K562 (cell line): ENCODE measurements around the gene WBP1L. TPM values are rescaled to one million over a fixed set of nuclear protein-coding genes. Genes with fewer than 3 reads are reported as not detected.
A peak's percentile ranks its signal among the peaks of the same experiment; 100 is the strongest.

ENCODE experiments used
- ATAC-seq: fragments of 200-7000 bp; cut with Tn5 transposase; 3 replicates; pipeline ENCODE4 v1.9.1; 2020; ENCODE audit warnings: moderate library complexity
- BruUV-seq: library from RNA; stranded (reverse); fragments of 400-500 nt; replicated peaks from 2 replicates; lab custom pipeline; 2021; lab: Mats Ljungman, UMichigan
- CTCF ChIA-PET: fragments of 300-600 bp; formaldehyde crosslinking; extraction: SDS; loops from one replicate; lab custom pipeline; 2021; ENCODE audit warnings: low intra/inter-chr PET ratio; lab: Yijun Ruan, JAX
- POLR2A ChIA-PET: fragments of 300-600, 350-650 bp; sonication (Branson Sonifier 250); formaldehyde crosslinking; extraction: SDS; loops from one replicate; lab custom pipeline; 2021; ENCODE audit warnings: antibody characterized with exemption, inconsistent platforms; lab: Yijun Ruan, JAX
- DNase-seq, 4 experiments: peaks; one replicate each; pipeline versions ENCODE4 v3.0.0 to v3.0.0-alpha.2; 2011 to 2018; ENCODE audit warnings: low spot score in 3 of 4, mixed read lengths in 3 of 4; ENCODE audit errors: extremely low read depth in 1 of 4
- FAIRE-seq: peaks from 2 replicates; lab custom pipeline; 2011; peaks lifted over from hg19 to GRCh38; lab: Jason Lieb, UNC
- H2AFZ ChIP-seq: 2 replicates; pipeline ENCODE4 v1.6.0; 2011; ENCODE audit warnings: low read depth, low read length, control low read depth, inconsistent platforms
- H3K27ac ChIP-seq: fragments of 200-600 bp; 3 replicates; pipeline ENCODE4 v1.8.0; 2011; ENCODE audit warnings: low read depth, mild to moderate bottlenecking, control low read depth, inconsistent platforms, low read length, moderate library complexity, mixed read lengths; ENCODE audit errors: extremely low read depth
- H3K27me3 ChIP-seq, 2 experiments: fragments of 300-600 bp in 1 of 2; 2 replicates in 1 of 2; 3 replicates in 1 of 2; pipeline versions ENCODE4 v1.6.0 to v1.8.0; 2011; ENCODE audit warnings: inconsistent platforms in 2 of 2, low read length in 2 of 2, mild to moderate bottlenecking in 1 of 2, mixed read lengths in 1 of 2, moderate library complexity in 1 of 2; ENCODE audit not compliant: control insufficient read depth in 2 of 2, insufficient read depth in 2 of 2
- H3K36me3 ChIP-seq: fragments of 300-600 bp; 3 replicates; pipeline ENCODE4 v1.8.0; 2011; ENCODE audit warnings: mild to moderate bottlenecking, low read length, inconsistent platforms; ENCODE audit not compliant: control insufficient read depth, insufficient read depth
- H3K4me1 ChIP-seq, 2 experiments: fragments of 200-600 bp in 1 of 2; replicated peaks in 1 of 2; 2 replicates in 1 of 2; 3 replicates in 1 of 2; pipeline versions ENCODE4 v1.5.1 to v1.8.0; 2011; ENCODE audit warnings: inconsistent platforms in 2 of 2, low read length in 2 of 2, mild to moderate bottlenecking in 1 of 2, mixed read lengths in 1 of 2, moderate library complexity in 1 of 2; ENCODE audit not compliant: control insufficient read depth in 2 of 2, insufficient read depth in 2 of 2
- H3K4me2 ChIP-seq: 2 replicates; pipeline ENCODE4 v1.6.1; 2011; ENCODE audit warnings: low read length, control low read depth, inconsistent platforms, mixed read lengths; ENCODE audit not compliant: insufficient read depth
- H3K4me3 ChIP-seq: fragments of 200-600 bp; sonication (generic), shearing (Covaris generic); 2 replicates; pipeline ENCODE4 v1.5.1; 2016; ENCODE audit warnings: control low read depth, inconsistent platforms
- H3K79me2 ChIP-seq: fragments of 200-600 bp; 3 replicates; pipeline ENCODE4 v1.8.0; 2011; ENCODE audit warnings: low read length, inconsistent platforms; ENCODE audit not compliant: control insufficient read depth, insufficient read depth
- H3K9ac ChIP-seq, 2 experiments: 2 replicates each; pipeline versions ENCODE4 v1.6.0 to v1.6.1; 2011; ENCODE audit warnings: low read depth in 2 of 2, low read length in 2 of 2, control low read depth in 1 of 2, inconsistent platforms in 1 of 2, mild to moderate bottlenecking in 1 of 2, mixed read lengths in 1 of 2; ENCODE audit not compliant: insufficient read depth in 1 of 2
- H3K9me1 ChIP-seq: one replicate; pipeline ENCODE4 v1.6.0; 2011; ENCODE audit warnings: inconsistent platforms, mild to moderate bottlenecking, low read length, moderate library complexity; ENCODE audit not compliant: control insufficient read depth, insufficient read depth
- H3K9me3 ChIP-seq: replicated peaks from 2 replicates; pipeline ENCODE4 v1.5.1; 2011; ENCODE audit warnings: low read depth, low read length, inconsistent platforms; ENCODE audit not compliant: control insufficient read depth, insufficient read depth
- H4K20me1 ChIP-seq: replicated peaks from 2 replicates; pipeline ENCODE4 v1.6.1; 2011; ENCODE audit warnings: low read length, inconsistent platforms, mixed read lengths; ENCODE audit not compliant: control insufficient read depth, insufficient read depth
- AFF4 ChIP-seq: sonication (generic); formaldehyde crosslinking; IDR thresholded peaks from 2 replicates; pipeline ENCODE4 v1.8.0; 2023; ENCODE audit warnings: mild to moderate bottlenecking, missing genetic modification reagents
- CTCFL ChIP-seq: IDR thresholded peaks from 2 replicates; pipeline ENCODE4 v1.6.1; 2011; ENCODE audit warnings: borderline replicate concordance, low read depth, mild to moderate bottlenecking, moderate library complexity, low read length; ENCODE audit not compliant: insufficient read depth, poor library complexity, severe bottlenecking
- HBP1 ChIP-seq: fragments of 450-650 bp; formaldehyde crosslinking; IDR thresholded peaks from 2 replicates; pipeline ENCODE4 v1.4.0; 2022; ENCODE audit warnings: missing genetic modification characterization
- KLF6 ChIP-seq: fragments of 250-450 bp; sonication (Bioruptor Pico); IDR thresholded peaks from 2 replicates; pipeline ENCODE4 v1.4.0; 2020; ENCODE audit warnings: mild to moderate bottlenecking, moderate library complexity, borderline replicate concordance
- NEUROD1 ChIP-seq: fragments of 150-350 bp; IDR thresholded peaks from 2 replicates; pipeline ENCODE4 v1.6.1; 2014; ENCODE audit warnings: borderline replicate concordance, low read length, low read depth; ENCODE audit not compliant: partially characterized antibody
- PML ChIP-seq: IDR thresholded peaks from 2 replicates; pipeline ENCODE4 v1.6.1; 2012; ENCODE audit warnings: low read length, inconsistent platforms
- POLR2A ChIP-seq: fragments of 450-650 bp; conservative IDR thresholded peaks from 2 replicates; pipeline ENCODE4 v1.6.1; 2016
- SOX6 ChIP-seq: fragments of 450-650 bp; IDR thresholded peaks from 2 replicates; pipeline ENCODE4 v1.6.1; 2014; ENCODE audit warnings: mild to moderate bottlenecking
- SPI1 ChIP-seq: IDR thresholded peaks from 2 replicates; pipeline ENCODE4 v1.6.1; 2011; ENCODE audit warnings: low read depth, low read length, control low read depth, borderline replicate concordance
- TAF1 ChIP-seq: IDR thresholded peaks from 2 replicates; pipeline ENCODE4 v1.6.1; 2011; ENCODE audit warnings: mild to moderate bottlenecking, low read length, moderate library complexity; ENCODE audit not compliant: insufficient read depth, control insufficient read depth, severe bottlenecking; ENCODE audit errors: extremely low read depth
- ZBTB1 ChIP-seq: sonication (generic); formaldehyde crosslinking; IDR thresholded peaks from 2 replicates; pipeline ENCODE4 v1.8.1; 2023; ENCODE audit warnings: missing genetic modification reagents, low read depth, mild to moderate bottlenecking, borderline replicate concordance
- ZNF740 ChIP-seq, 3 experiments: fragments of 200-800 bp in 1 of 3; sonication (Bioruptor generic) in 1 of 3; sonication (generic) in 1 of 3; formaldehyde crosslinking in 1 of 3; IDR thresholded peaks; 2 replicates each; pipeline versions ENCODE4 v1.6.1 to v1.8.0; 2016 to 2022; ENCODE audit warnings: mild to moderate bottlenecking in 2 of 3, missing compliant biosample characterization in 2 of 3, missing genetic modification characterization in 2 of 3, missing genetic modification reagents in 1 of 3
- WGBS: fragments of 100-300 bp; shearing (Covaris generic); methylation state at CpG from one replicate; pipeline ENCODE4 v1.1.6; 2016; ENCODE audit warnings: low coverage, mixed read lengths; ENCODE audit not compliant: insufficient coverage; ENCODE audit errors: missing lambda C conversion rate; 5-methylcytosine and 5-hydroxymethylcytosine counted together
- in situ Hi-C: fragments of 300-500 bp; cut with MboI; formaldehyde crosslinking; loops from 4 replicates; pipeline ENCODE4 v1.15.0; 2018; ENCODE audit warnings: inconsistent platforms, mixed read lengths
- intact Hi-C: fragments of 100-400 bp; cut with micrococcal nuclease; formaldehyde crosslinking; loops from 2 replicates; pipeline ENCODE4 v1.14.2; 2022
- polyA plus RNA-seq, 8 experiments: library from polyadenylated mRNA; depleted of rRNA in 4 of 8; stranded (reverse) in 5 of 8; unstranded in 3 of 8; fragments of >200 nt; fragmentation: Nextera tagmentation in 2 of 8; fragmentation: Illumina TruSeq in 1 of 8; extraction: Ambion mirVana in 2 of 8; extraction: Trizol in 1 of 8; gene quantifications; 2 replicates each; pipeline versions ENCODE4 v1.2.1 to v1.2.3, GENCODE V29; 2011 to 2014; ENCODE audit warnings: inconsistent platforms in 1 of 8, missing spikeins in 1 of 8
- total RNA-seq, 7 experiments: library from RNA; depleted of rRNA in 6 of 7; stranded (reverse); fragments of >200 nt in 6 of 7; fragmentation: Illumina TruSeq in 2 of 7; extraction: Trizol in 2 of 7; gene quantifications; 2 replicates each; pipeline versions ENCODE4 v1.2.1 to v1.2.3, GENCODE V29; 2011 to 2021; ENCODE audit warnings: low replicate concordance in 1 of 7

The WBP1L gene
- total and polyA plus RNA-seq, 9 of the 15 experiments (the other 6 are each of a cell fraction or from before 2014, with no cell fraction given), result 3.2 to 14.4 (median 11.3) TPM

GRCh38 chr10:102713539-102713813, 30.3 kb upstream of the WBP1L start:
- Histone ChIP-seq H3K4me2 (peak overlapping the region; percentile 85), H3K9ac (peak overlapping the region; percentile 71 to 91), H3K27ac (peak overlapping the region; percentile 83), H3K36me3 (peaks cover 15% of the 10 kb centered on the region; the same call in 2 of the 3 replicates), H3K9me1 (no peaks in the 10 kb centered on the region), H3K4me1 (peaks cover 20% of the 10 kb centered on the region in 2 experiments; a peak in 4 of 5 replicates), H4K20me1 (no peaks in the 10 kb centered on the region), H3K27me3 (no peaks in the 10 kb centered on the region), H2AFZ (peak overlapping the region; percentile 83), H3K9me3 (no peaks in the 10 kb centered on the region), H3K4me3 (peak overlapping the region; percentile 95), H3K79me2 (peaks cover 72% of the 10 kb centered on the region)
- in situ Hi-C loops (no loop called here), intact Hi-C loops (loop anchor here (5.0 kb wide), 2 partner anchors 41 to 66 kb away; no protein-coding TSS in a partner anchor)
- BruUV-seq, result no TSS peak
- ATAC-seq (peak; percentile 78), FAIRE-seq (no peak), DNase-seq (no peak)
- ChIA-PET CTCF (no interaction called here), POLR2A (interaction anchor here (0.6 to 1.6 kb wide), 8 partner anchors 12 to 1679 kb away, joined by 3 to 5 read pairs (median 3); partner anchors contain the start of genes CNNM2, TRIM8 and WBP1L)
- WGBS, result 3% methylated on average over 13 of the region's 13 CpGs
- TF ChIP-seq AFF4 (no peak), PML (peak; percentile 22; the same call in 1 of the 2 replicates), ZNF740 (CRISPR knock-in tag; IDR thresholded peaks at IDR 0.05) (0 out of 2 replicates have a peak, but pooled peaks have one; percentile 20), ZNF740 (tag; IDR thresholded peaks at IDR 0.05) (no peak), SOX6 (0 out of 2 replicates have a peak, but pooled peaks have one; percentile 12), TAF1 (peak; percentile 48), POLR2A (0 out of 2 replicates have a peak, but pooled peaks have one; percentile 46), NEUROD1 (no peak), SPI1 (0 out of 2 replicates have a peak, but pooled peaks have one; percentile 9), ZBTB1 (CRISPR knock-in tag) (no peak), HBP1 (no peak), KLF6 (CRISPR knock-in tag) (no peak), CTCFL (peak; percentile 27)
